Gastrocnemius medialis (tissue), 4 donors: ENCODE results near the gene GEN1.

ENCODE experiments used
- POLR2A ChIP-seq, 2 donors: fragments of 450-650 bp; IDR thresholded peaks; one replicate each; pipeline ENCODE4 v1.6.1; 2017; ENCODE audit warnings: antibody characterized with exemption in 2 of 2, mild to moderate bottlenecking in 2 of 2, moderate library complexity in 2 of 2
- TF ChIP-seq, protein P1 (sequence below), 5 experiments: fragments of 450-650 bp in 3 of 5; fragments of 200-600 bp in 2 of 5; sonication (generic) in 2 of 5; IDR thresholded peaks in 4 of 5; conservative IDR thresholded peaks in 1 of 5; 1 replicate in 4 of 5; 2 replicates in 1 of 5; pipeline ENCODE4 v1.5.1; 2016 to 2019; ENCODE audit warnings: antibody characterized with exemption in 5 of 5, mild to moderate bottlenecking in 3 of 5, moderate library complexity in 3 of 5

DNA sequence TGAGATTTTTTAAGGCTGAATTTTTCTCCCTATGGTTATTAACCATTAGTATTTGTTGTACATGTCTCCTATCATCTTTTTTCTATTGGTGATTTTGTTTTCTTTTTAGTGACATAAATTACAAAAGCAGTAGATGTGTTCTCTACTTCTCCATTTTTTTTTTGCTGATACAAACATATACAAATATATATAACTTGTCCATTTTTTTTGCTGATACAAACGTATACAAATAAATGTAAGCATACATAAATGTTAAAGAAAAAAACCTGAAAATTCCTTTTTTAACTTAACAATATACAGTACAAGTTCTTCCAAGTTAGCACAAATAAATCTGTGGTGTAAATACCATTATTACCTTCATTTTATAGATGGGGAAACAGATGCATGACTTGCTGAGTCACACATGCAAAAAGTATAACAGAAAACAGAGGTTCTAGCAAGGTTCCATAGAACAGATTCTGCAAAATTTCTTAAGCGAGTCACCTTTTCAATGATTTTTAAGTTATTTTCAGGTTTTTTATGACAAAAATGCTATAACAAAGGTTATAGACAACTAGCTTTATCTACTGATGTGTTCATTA lies 64.4 kb downstream of the GEN1 start:
- TF ChIP-seq POLR2A (IDR thresholded peaks at IDR 0.05): no peak
- TF ChIP-seq, protein P1, sequence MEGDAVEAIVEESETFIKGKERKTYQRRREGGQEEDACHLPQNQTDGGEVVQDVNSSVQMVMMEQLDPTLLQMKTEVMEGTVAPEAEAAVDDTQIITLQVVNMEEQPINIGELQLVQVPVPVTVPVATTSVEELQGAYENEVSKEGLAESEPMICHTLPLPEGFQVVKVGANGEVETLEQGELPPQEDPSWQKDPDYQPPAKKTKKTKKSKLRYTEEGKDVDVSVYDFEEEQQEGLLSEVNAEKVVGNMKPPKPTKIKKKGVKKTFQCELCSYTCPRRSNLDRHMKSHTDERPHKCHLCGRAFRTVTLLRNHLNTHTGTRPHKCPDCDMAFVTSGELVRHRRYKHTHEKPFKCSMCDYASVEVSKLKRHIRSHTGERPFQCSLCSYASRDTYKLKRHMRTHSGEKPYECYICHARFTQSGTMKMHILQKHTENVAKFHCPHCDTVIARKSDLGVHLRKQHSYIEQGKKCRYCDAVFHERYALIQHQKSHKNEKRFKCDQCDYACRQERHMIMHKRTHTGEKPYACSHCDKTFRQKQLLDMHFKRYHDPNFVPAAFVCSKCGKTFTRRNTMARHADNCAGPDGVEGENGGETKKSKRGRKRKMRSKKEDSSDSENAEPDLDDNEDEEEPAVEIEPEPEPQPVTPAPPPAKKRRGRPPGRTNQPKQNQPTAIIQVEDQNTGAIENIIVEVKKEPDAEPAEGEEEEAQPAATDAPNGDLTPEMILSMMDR (IDR thresholded peaks at IDR 0.05 in 4 of 5, conservative IDR thresholded peaks at IDR 0.05 in 1 of 5): no peak
